Measurements from ENCODE around the gene ATAT1. TPM values are rescaled to one million over a fixed set of nuclear protein-coding genes. Genes with fewer than 3 reads are reported as not detected.

Gene ATAT1
- total and polyA plus RNA-seq, 9 of the 15 experiments (the other 6 are each of a cell fraction or from before 2014, with no cell fraction given) = 0.65 to 5.8 (median 1.6) TPM

DNA sequence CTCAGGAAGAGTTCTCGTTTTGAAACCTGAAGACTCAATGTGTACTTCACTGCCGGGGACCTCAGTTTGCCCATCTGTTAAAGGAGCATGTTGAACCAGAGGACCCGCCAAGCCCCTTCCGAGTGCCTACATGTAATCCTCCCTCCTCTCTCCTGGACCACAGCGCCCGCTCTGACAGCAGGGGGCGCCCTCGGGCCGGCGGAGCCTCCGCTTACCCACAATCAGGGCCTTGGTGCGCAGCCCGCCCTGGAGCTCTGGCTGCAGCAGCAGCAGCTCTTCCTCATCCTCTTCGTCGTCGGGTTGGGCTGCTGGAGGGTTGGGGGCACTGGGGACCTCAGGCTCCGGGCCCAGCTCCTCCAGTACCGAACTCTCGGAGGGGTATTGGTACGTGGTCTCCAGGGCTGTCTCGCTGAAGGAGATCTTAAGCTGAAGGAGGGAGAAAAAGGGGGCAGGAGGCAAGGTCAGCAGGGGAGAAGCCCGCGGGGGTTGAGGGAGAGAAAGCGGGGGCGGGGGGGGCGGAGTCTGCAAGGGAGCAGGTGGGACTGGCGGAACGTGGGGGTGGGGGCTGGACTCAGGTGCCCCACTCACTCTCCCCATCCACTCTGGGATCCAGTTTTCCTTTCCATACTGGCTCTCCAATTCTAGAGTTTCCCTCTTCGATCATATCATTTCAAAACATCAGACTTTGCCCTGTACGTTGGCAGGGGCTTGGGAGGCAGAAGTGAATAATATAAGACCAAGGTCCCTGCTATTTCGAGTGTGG is 52.5 kb downstream of the ATAT1 start (continued):
- TF ChIP-seq, protein P1, sequence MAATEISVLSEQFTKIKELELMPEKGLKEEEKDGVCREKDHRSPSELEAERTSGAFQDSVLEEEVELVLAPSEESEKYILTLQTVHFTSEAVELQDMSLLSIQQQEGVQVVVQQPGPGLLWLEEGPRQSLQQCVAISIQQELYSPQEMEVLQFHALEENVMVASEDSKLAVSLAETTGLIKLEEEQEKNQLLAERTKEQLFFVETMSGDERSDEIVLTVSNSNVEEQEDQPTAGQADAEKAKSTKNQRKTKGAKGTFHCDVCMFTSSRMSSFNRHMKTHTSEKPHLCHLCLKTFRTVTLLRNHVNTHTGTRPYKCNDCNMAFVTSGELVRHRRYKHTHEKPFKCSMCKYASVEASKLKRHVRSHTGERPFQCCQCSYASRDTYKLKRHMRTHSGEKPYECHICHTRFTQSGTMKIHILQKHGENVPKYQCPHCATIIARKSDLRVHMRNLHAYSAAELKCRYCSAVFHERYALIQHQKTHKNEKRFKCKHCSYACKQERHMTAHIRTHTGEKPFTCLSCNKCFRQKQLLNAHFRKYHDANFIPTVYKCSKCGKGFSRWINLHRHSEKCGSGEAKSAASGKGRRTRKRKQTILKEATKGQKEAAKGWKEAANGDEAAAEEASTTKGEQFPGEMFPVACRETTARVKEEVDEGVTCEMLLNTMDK (IDR thresholded peaks at IDR 0.05; ENCODE audit: borderline replicate concordance, insufficient read depth, low read depth, low read length, poor library complexity, severe bottlenecking) = peak; percentile 84
- TF ChIP-seq, protein P2, sequence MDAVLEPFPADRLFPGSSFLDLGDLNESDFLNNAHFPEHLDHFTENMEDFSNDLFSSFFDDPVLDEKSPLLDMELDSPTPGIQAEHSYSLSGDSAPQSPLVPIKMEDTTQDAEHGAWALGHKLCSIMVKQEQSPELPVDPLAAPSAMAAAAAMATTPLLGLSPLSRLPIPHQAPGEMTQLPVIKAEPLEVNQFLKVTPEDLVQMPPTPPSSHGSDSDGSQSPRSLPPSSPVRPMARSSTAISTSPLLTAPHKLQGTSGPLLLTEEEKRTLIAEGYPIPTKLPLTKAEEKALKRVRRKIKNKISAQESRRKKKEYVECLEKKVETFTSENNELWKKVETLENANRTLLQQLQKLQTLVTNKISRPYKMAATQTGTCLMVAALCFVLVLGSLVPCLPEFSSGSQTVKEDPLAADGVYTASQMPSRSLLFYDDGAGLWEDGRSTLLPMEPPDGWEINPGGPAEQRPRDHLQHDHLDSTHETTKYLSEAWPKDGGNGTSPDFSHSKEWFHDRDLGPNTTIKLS (IDR thresholded peaks at IDR 0.05; ENCODE audit: borderline replicate concordance, low read depth) = no peak
- TF ChIP-seq, protein P3, sequence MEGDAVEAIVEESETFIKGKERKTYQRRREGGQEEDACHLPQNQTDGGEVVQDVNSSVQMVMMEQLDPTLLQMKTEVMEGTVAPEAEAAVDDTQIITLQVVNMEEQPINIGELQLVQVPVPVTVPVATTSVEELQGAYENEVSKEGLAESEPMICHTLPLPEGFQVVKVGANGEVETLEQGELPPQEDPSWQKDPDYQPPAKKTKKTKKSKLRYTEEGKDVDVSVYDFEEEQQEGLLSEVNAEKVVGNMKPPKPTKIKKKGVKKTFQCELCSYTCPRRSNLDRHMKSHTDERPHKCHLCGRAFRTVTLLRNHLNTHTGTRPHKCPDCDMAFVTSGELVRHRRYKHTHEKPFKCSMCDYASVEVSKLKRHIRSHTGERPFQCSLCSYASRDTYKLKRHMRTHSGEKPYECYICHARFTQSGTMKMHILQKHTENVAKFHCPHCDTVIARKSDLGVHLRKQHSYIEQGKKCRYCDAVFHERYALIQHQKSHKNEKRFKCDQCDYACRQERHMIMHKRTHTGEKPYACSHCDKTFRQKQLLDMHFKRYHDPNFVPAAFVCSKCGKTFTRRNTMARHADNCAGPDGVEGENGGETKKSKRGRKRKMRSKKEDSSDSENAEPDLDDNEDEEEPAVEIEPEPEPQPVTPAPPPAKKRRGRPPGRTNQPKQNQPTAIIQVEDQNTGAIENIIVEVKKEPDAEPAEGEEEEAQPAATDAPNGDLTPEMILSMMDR (IDR thresholded peaks at IDR 0.05 in 2 of 3, conservative IDR thresholded peaks at IDR 0.05 in 1 of 3; ENCODE audit: insufficient read depth in 2 of 3, low read depth in 1 of 3, low read length in 3 of 3) = peak; percentile 97 to 99 (median 98)
- no peak; a peak in 1 of 4 replicates for TF ChIP-seq ARNT (IDR thresholded peaks at IDR 0.05)
- peak; percentile 99 for TF ChIP-seq ARID2 (IDR thresholded peaks at IDR 0.05)
- no peak for TF ChIP-seq E2F3 (CRISPR knock-in tag; IDR thresholded peaks at IDR 0.05)
- TF ChIP-seq TAF15 (IDR thresholded peaks at IDR 0.05; ENCODE audit: low read depth, low read length) = no peak
- peak; percentile 64; the same call in 1 of the 2 replicates for TF ChIP-seq SP1 (CRISPR knock-in tag; IDR thresholded peaks at IDR 0.05)
- TF ChIP-seq MCM7 (IDR thresholded peaks at IDR 0.05) = no peak
- TF ChIP-seq CTBP1 (IDR thresholded peaks at IDR 0.05; ENCODE audit: borderline replicate concordance) = peak; percentile 75; the same call in 1 of the 2 replicates
- TF ChIP-seq, protein P4, sequence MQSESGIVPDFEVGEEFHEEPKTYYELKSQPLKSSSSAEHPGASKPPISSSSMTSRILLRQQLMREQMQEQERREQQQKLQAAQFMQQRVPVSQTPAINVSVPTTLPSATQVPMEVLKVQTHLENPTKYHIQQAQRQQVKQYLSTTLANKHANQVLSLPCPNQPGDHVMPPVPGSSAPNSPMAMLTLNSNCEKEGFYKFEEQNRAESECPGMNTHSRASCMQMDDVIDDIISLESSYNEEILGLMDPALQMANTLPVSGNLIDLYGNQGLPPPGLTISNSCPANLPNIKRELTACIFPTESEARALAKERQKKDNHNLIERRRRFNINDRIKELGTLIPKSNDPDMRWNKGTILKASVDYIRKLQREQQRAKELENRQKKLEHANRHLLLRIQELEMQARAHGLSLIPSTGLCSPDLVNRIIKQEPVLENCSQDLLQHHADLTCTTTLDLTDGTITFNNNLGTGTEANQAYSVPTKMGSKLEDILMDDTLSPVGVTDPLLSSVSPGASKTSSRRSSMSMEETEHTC (IDR thresholded peaks at IDR 0.05) = no peak
- TF ChIP-seq KLF16 (IDR thresholded peaks at IDR 0.05) = peak; percentile 60
- TF ChIP-seq GATA2 (CRISPR knock-in tag; IDR thresholded peaks at IDR 0.05) = peak; percentile 14; the same call in 1 of the 2 replicates
- no peak for TF ChIP-seq ARHGAP35 (IDR thresholded peaks at IDR 0.05; ENCODE audit: partially characterized antibody)
- peak; percentile 43; the same call in 1 of the 2 replicates for TF ChIP-seq MYC (IDR thresholded peaks at IDR 0.05; ENCODE audit: low read depth, low read length)
- TF ChIP-seq MYC (CRISPR knock-in tag; IDR thresholded peaks at IDR 0.05; ENCODE audit: borderline replicate concordance, low read depth) = no peak
- TF ChIP-seq KLF1 (tag; IDR thresholded peaks at IDR 0.05) = no peak
- no peak for TF ChIP-seq MAFF (IDR thresholded peaks at IDR 0.05; ENCODE audit: low read length)
- 0 out of 2 replicates have a peak, but pooled peaks have one; percentile 9 for TF ChIP-seq KDM2B (CRISPR knock-in tag; IDR thresholded peaks at IDR 0.05)
- no peak for TF ChIP-seq NCOA6 (IDR thresholded peaks at IDR 0.05)
- TF ChIP-seq XRCC4 (IDR thresholded peaks at IDR 0.05; ENCODE audit: extremely low read depth, insufficient read depth, insufficient read length) = no peak
- TF ChIP-seq ZFX (CRISPR knock-in tag; IDR thresholded peaks at IDR 0.05) = peak; percentile 51

Measured in K562 (cell line).